Astrocyte (in vitro differentiated cells and primary cell): ENCODE results near the gene PFN4.
"Not testable (repeated sequence)": the region's sequence is repeated elsewhere in the genome, so short reads cannot be mapped to it uniquely, and the experiment has no call there.

Experiments
- EZH2 ChIP-seq: IDR thresholded peaks from 2 replicates; pipeline ENCODE4 v1.6.1; 2012; ENCODE audit warnings: mild to moderate bottlenecking, low read length, inconsistent platforms; ENCODE audit not compliant: insufficient read depth
- TF ChIP-seq, protein P1 (sequence below): IDR thresholded peaks from 2 replicates; pipeline ENCODE4 v1.5.1; 2011; ENCODE audit warnings: low read depth, mild to moderate bottlenecking, inconsistent platforms, low read length, moderate library complexity; ENCODE audit not compliant: insufficient read depth

DNA sequence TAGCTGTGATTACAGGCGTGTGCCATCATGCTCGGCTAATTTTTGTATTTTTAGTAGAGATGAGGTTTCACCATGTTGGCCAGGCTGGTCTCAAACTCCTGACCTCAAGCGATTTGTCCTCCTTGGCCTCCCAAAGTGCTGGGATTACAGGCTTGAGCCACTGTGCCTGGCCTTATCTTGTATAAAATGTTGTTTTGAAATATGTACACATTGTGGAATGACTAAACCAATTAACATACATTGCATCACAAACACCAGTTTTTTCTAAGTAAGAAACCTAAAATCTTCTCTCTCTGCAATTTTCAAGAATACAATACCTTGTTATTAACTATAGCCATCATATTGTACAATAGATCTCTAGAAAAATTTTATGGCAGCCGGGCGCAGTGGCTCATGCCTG is 17.2 kb upstream of the PFN4 start:
- TF ChIP-seq, protein P1, sequence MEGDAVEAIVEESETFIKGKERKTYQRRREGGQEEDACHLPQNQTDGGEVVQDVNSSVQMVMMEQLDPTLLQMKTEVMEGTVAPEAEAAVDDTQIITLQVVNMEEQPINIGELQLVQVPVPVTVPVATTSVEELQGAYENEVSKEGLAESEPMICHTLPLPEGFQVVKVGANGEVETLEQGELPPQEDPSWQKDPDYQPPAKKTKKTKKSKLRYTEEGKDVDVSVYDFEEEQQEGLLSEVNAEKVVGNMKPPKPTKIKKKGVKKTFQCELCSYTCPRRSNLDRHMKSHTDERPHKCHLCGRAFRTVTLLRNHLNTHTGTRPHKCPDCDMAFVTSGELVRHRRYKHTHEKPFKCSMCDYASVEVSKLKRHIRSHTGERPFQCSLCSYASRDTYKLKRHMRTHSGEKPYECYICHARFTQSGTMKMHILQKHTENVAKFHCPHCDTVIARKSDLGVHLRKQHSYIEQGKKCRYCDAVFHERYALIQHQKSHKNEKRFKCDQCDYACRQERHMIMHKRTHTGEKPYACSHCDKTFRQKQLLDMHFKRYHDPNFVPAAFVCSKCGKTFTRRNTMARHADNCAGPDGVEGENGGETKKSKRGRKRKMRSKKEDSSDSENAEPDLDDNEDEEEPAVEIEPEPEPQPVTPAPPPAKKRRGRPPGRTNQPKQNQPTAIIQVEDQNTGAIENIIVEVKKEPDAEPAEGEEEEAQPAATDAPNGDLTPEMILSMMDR: not testable (repeated sequence)
- TF ChIP-seq EZH2: not testable (repeated sequence)
